WTC11 (cell line): ENCODE data around the gene FAAP24. TPM values are rescaled to one million over a fixed set of nuclear protein-coding genes. Genes with fewer than 3 reads are reported as not detected.

Source experiments
- ATAC-seq: fragments of 200-7000 bp; cut with Tn5 transposase; 2 replicates; pipeline ENCODE4 v1.10.0; 2021; ENCODE audit warnings: mild to moderate bottlenecking, moderate library complexity
- CTCF ChIA-PET: fragments of 300-600 bp; sonication (Branson Sonifier 250); formaldehyde crosslinking; loops from one replicate; lab custom pipeline; 2021; ENCODE audit warnings: antibody characterized with exemption; lab: Charles Lee
- POLR2A ChIA-PET: fragments of 350-600 bp; sonication (Branson Sonifier 250); formaldehyde crosslinking; loops from one replicate; lab custom pipeline; 2021; ENCODE audit warnings: antibody characterized with exemption; lab: Charles Lee
- DNase-seq: peaks from one replicate; pipeline ENCODE4 v3.0.0; 2021; ENCODE audit warnings: low spot score
- H3K27ac Mint-ChIP-seq: 2 replicates; pipeline ENCODE4 v1.8.0; 2021; ENCODE audit warnings: mixed read lengths
- H3K27me3 Mint-ChIP-seq: 2 replicates; pipeline ENCODE4 v1.8.0; 2021; ENCODE audit warnings: low read depth, mild to moderate bottlenecking, moderate library complexity, mixed read lengths
- H3K36me3 Mint-ChIP-seq: 2 replicates; pipeline ENCODE4 v1.8.0; 2021; ENCODE audit warnings: mixed read lengths
- H3K4me1 Mint-ChIP-seq: 2 replicates; pipeline ENCODE4 v1.8.0; 2022; ENCODE audit warnings: mixed read lengths
- H3K4me3 Mint-ChIP-seq: 2 replicates; pipeline ENCODE4 v1.8.0; 2021; ENCODE audit warnings: mild to moderate bottlenecking, moderate library complexity, mixed read lengths
- H3K9me3 Mint-ChIP-seq: 2 replicates; pipeline ENCODE4 v1.8.0; 2021; ENCODE audit warnings: mixed read lengths
- ELF4 ChIP-seq: sonication (generic); formaldehyde crosslinking; IDR thresholded peaks from 2 replicates; pipeline ENCODE4 v1.8.1; 2022; ENCODE audit warnings: low read depth, mild to moderate bottlenecking, moderate library complexity, missing genetic modification reagents
- FOXP1 ChIP-seq: sonication (generic); formaldehyde crosslinking; IDR thresholded peaks from 2 replicates; pipeline ENCODE4 v1.8.0; 2022; ENCODE audit warnings: missing genetic modification reagents, mild to moderate bottlenecking, moderate library complexity, borderline replicate concordance
- GTF2I ChIP-seq: fragments of 250-450 bp; sonication (Bioruptor Pico); conservative IDR thresholded peaks from 2 replicates; pipeline ENCODE4 v1.4.0; 2021; ENCODE audit warnings: mild to moderate bottlenecking
- MXD4 ChIP-seq: fragments of 250-450 bp; sonication (Bioruptor Pico); IDR thresholded peaks from 2 replicates; pipeline ENCODE4 v1.8.0; 2021; ENCODE audit warnings: mild to moderate bottlenecking, moderate library complexity, borderline replicate concordance
- NFE2L1 ChIP-seq: sonication (generic); formaldehyde crosslinking; IDR thresholded peaks from 2 replicates; pipeline ENCODE4 v1.8.1; 2023; ENCODE audit warnings: missing genetic modification reagents
- NFYB ChIP-seq: sonication (generic); formaldehyde crosslinking; conservative IDR thresholded peaks from 2 replicates; pipeline ENCODE4 v1.8.0; 2022; ENCODE audit warnings: low read depth, missing genetic modification reagents
- OVOL2 ChIP-seq: fragments of 250-450 bp; sonication (Bioruptor Pico); IDR thresholded peaks from 2 replicates; pipeline ENCODE4 v1.9.0; 2021; ENCODE audit warnings: mild to moderate bottlenecking, borderline replicate concordance
- PRRX2 ChIP-seq: fragments of 250-450 bp; sonication (Bioruptor Pico); IDR thresholded peaks from 2 replicates; pipeline ENCODE4 v1.8.0; 2021; ENCODE audit warnings: mild to moderate bottlenecking
- RELA ChIP-seq: sonication (generic); formaldehyde crosslinking; IDR thresholded peaks from 2 replicates; pipeline ENCODE4 v1.8.1; 2022; ENCODE audit warnings: missing genetic modification reagents, mild to moderate bottlenecking, borderline replicate concordance
- RORB ChIP-seq: fragments of 250-450 bp; sonication (Bioruptor Pico); IDR thresholded peaks from 2 replicates; pipeline ENCODE4 v1.9.0; 2021; ENCODE audit warnings: mild to moderate bottlenecking
- SMAD4 ChIP-seq: sonication (generic); formaldehyde crosslinking; IDR thresholded peaks from 2 replicates; pipeline ENCODE4 v1.8.0; 2022; ENCODE audit warnings: mild to moderate bottlenecking, missing genetic modification reagents
- SP1 ChIP-seq: sonication (generic); formaldehyde crosslinking; conservative IDR thresholded peaks from 2 replicates; pipeline ENCODE4 v1.8.1; 2022; ENCODE audit warnings: missing genetic modification reagents
- ZNF121 ChIP-seq: sonication (generic); formaldehyde crosslinking; IDR thresholded peaks from 2 replicates; pipeline ENCODE4 v1.8.0; 2023; ENCODE audit warnings: missing genetic modification reagents
- ZNF138 ChIP-seq: sonication (generic); formaldehyde crosslinking; conservative IDR thresholded peaks from 2 replicates; pipeline ENCODE4 v1.8.1; 2022; ENCODE audit warnings: mild to moderate bottlenecking, moderate library complexity, missing genetic modification reagents
- ZNF232 ChIP-seq: sonication (generic); formaldehyde crosslinking; IDR thresholded peaks from 2 replicates; pipeline ENCODE4 v1.8.0; 2022; ENCODE audit warnings: mild to moderate bottlenecking, missing genetic modification reagents
- ZNF317 ChIP-seq: sonication (generic); formaldehyde crosslinking; IDR thresholded peaks from 2 replicates; pipeline ENCODE4 v1.8.1; 2023; ENCODE audit warnings: low read depth, mild to moderate bottlenecking, moderate library complexity, missing genetic modification reagents, borderline replicate concordance
- ZNF396 ChIP-seq: fragments of 250-450 bp; sonication (Bioruptor Pico); IDR thresholded peaks from 2 replicates; pipeline ENCODE4 v1.8.0; 2021; ENCODE audit warnings: mild to moderate bottlenecking, moderate library complexity, borderline replicate concordance
- ZNF416 ChIP-seq: fragments of 250-450 bp; sonication (Bioruptor Pico); IDR thresholded peaks from 2 replicates; pipeline ENCODE4 v1.9.0; 2021; ENCODE audit warnings: mild to moderate bottlenecking, inconsistent platforms
- total RNA-seq: library from RNA; stranded (reverse); gene quantifications from 3 replicates; pipeline ENCODE4 v1.2.3, GENCODE V29; 2021
- TF ChIP-seq, protein P1 (sequence below): sonication (generic); formaldehyde crosslinking; conservative IDR thresholded peaks from 2 replicates; pipeline ENCODE4 v1.8.1; 2023; ENCODE audit warnings: mild to moderate bottlenecking, low read depth, missing genetic modification reagents, moderate library complexity
- TF ChIP-seq, protein P2 (sequence below): sonication (generic); formaldehyde crosslinking; IDR thresholded peaks from 2 replicates; pipeline ENCODE4 v1.8.1; 2023; ENCODE audit warnings: mild to moderate bottlenecking, missing genetic modification reagents
- TF ChIP-seq, protein P3 (sequence below): sonication (generic); formaldehyde crosslinking; IDR thresholded peaks from 2 replicates; pipeline ENCODE4 v1.8.1; 2023; ENCODE audit warnings: mild to moderate bottlenecking, missing genetic modification reagents, moderate library complexity
- TF ChIP-seq, protein P4 (sequence below): sonication (generic); formaldehyde crosslinking; conservative IDR thresholded peaks from 2 replicates; pipeline ENCODE4 v1.8.1; 2022; ENCODE audit warnings: mild to moderate bottlenecking, missing genetic modification reagents
- TF ChIP-seq, protein P5 (sequence below): sonication (generic); formaldehyde crosslinking; IDR thresholded peaks from 2 replicates; pipeline ENCODE4 v1.8.1; 2022; ENCODE audit warnings: missing genetic modification reagents, borderline replicate concordance
- TF ChIP-seq, protein P6 (sequence below): fragments of 250-450 bp; sonication (Bioruptor Pico); IDR thresholded peaks from 2 replicates; pipeline ENCODE4 v1.9.0; 2021; ENCODE audit warnings: mild to moderate bottlenecking
- TF ChIP-seq, protein P7 (sequence below): sonication (generic); formaldehyde crosslinking; IDR thresholded peaks from 2 replicates; pipeline ENCODE4 v1.8.0; 2022; ENCODE audit warnings: mild to moderate bottlenecking, missing genetic modification reagents

The FAAP24 gene
- total RNA-seq, 1 experiment from 2014 or later: 5.3 TPM

DNA sequence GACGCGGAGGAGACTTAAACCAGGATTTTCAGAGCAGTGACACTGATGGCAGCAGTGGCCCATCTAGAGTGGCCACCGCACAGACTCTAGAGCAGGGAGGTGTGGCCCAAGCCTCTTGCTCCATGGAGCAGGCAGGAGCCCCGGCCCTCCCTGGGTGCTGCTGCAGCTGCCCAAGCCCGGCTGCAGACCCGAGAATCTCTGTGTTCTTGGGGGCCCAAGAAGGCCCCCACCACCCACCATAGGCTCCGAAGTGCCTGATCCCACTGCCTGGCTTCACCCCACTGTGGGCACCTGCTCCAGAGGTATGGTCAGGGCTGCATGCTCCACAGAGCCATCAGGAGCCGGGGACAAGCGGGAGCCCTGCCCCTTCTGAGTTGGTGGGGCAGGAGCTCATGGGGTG, 36.4 kb upstream of the FAAP24 start:
- ChIA-PET CTCF (no interaction called here), POLR2A (no interaction called here)
- Mint-ChIP-seq H3K4me3 (no peak overlapping the region), H3K4me1 (no peaks in the 10 kb centered on the region), H3K36me3 (peaks cover 8% of the 10 kb centered on the region; the same call in 1 of the 2 replicates), H3K9me3 (no peaks in the 10 kb centered on the region), H3K27me3 (no peaks in the 10 kb centered on the region), H3K27ac (no peak overlapping the region; the same call in 1 of the 2 replicates)
- ATAC-seq: no peak
- TF ChIP-seq PRRX2 (no peak), ZNF317 (CRISPR knock-in tag) (no peak), ZNF138 (CRISPR knock-in tag) (no peak), NFYB (CRISPR knock-in tag) (no peak), ELF4 (CRISPR knock-in tag) (no peak), FOXP1 (CRISPR knock-in tag) (no peak), SMAD4 (CRISPR knock-in tag) (no peak), RELA (CRISPR knock-in tag) (no peak), OVOL2 (CRISPR knock-in tag) (no peak), NFE2L1 (CRISPR knock-in tag) (no peak), GTF2I (CRISPR knock-in tag) (no peak)
- TF ChIP-seq, protein P1, sequence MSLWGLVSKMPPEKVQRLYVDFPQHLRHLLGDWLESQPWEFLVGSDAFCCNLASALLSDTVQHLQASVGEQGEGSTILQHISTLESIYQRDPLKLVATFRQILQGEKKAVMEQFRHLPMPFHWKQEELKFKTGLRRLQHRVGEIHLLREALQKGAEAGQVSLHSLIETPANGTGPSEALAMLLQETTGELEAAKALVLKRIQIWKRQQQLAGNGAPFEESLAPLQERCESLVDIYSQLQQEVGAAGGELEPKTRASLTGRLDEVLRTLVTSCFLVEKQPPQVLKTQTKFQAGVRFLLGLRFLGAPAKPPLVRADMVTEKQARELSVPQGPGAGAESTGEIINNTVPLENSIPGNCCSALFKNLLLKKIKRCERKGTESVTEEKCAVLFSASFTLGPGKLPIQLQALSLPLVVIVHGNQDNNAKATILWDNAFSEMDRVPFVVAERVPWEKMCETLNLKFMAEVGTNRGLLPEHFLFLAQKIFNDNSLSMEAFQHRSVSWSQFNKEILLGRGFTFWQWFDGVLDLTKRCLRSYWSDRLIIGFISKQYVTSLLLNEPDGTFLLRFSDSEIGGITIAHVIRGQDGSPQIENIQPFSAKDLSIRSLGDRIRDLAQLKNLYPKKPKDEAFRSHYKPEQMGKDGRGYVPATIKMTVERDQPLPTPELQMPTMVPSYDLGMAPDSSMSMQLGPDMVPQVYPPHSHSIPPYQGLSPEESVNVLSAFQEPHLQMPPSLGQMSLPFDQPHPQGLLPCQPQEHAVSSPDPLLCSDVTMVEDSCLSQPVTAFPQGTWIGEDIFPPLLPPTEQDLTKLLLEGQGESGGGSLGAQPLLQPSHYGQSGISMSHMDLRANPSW (CRISPR knock-in tag): no peak
- TF ChIP-seq, protein P2, sequence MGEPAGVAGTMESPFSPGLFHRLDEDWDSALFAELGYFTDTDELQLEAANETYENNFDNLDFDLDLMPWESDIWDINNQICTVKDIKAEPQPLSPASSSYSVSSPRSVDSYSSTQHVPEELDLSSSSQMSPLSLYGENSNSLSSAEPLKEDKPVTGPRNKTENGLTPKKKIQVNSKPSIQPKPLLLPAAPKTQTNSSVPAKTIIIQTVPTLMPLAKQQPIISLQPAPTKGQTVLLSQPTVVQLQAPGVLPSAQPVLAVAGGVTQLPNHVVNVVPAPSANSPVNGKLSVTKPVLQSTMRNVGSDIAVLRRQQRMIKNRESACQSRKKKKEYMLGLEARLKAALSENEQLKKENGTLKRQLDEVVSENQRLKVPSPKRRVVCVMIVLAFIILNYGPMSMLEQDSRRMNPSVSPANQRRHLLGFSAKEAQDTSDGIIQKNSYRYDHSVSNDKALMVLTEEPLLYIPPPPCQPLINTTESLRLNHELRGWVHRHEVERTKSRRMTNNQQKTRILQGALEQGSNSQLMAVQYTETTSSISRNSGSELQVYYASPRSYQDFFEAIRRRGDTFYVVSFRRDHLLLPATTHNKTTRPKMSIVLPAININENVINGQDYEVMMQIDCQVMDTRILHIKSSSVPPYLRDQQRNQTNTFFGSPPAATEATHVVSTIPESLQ (CRISPR knock-in tag): no peak
- DNase-seq: no peak

DNA sequence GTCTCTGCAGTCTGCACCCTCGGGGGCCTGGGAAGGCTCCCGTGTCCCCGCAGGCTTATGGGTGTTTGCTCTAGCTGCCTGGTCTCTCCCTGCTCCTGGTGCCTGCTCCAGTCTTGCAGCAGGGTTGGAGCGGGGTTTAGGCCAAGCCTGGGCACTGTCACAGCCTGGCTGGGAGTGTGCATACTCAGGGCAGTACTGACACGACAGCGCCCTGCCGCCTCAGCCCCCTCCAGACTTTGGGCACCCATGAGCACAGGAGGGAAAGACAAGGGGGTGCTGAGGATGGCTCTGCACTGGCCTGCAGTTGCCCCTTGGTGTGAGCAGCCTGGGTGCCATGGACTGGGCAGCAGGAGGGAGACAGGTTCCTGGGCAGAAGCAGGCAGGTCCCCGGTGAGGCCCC, 36.0 kb upstream of the FAAP24 start:
- H3K27ac Mint-ChIP-seq: no peak overlapping the region
- no peak overlapping the region for H3K4me3 Mint-ChIP-seq
- H3K4me1 Mint-ChIP-seq: no peaks in the 10 kb centered on the region
- H3K9me3 Mint-ChIP-seq: no peaks in the 10 kb centered on the region
- no peaks in the 10 kb centered on the region for H3K27me3 Mint-ChIP-seq
- CTCF ChIA-PET: no interaction called here
- POLR2A ChIA-PET: no interaction called here
- ATAC-seq (no peak), DNase-seq (no peak)
- H3K36me3 Mint-ChIP-seq: peaks cover 8% of the 10 kb centered on the region; the same call in 1 of the 2 replicates
- no peak for TF ChIP-seq MXD4 (CRISPR knock-in tag)
- TF ChIP-seq ZNF317 (CRISPR knock-in tag): no peak
- TF ChIP-seq, protein P3, sequence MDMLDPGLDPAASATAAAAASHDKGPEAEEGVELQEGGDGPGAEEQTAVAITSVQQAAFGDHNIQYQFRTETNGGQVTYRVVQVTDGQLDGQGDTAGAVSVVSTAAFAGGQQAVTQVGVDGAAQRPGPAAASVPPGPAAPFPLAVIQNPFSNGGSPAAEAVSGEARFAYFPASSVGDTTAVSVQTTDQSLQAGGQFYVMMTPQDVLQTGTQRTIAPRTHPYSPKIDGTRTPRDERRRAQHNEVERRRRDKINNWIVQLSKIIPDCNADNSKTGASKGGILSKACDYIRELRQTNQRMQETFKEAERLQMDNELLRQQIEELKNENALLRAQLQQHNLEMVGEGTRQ (CRISPR knock-in tag): no peak
- TF ChIP-seq, protein P4, sequence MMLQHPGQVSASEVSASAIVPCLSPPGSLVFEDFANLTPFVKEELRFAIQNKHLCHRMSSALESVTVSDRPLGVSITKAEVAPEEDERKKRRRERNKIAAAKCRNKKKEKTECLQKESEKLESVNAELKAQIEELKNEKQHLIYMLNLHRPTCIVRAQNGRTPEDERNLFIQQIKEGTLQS (CRISPR knock-in tag): no peak
- no peak for TF ChIP-seq NFE2L1 (CRISPR knock-in tag)
- no peak for TF ChIP-seq SP1 (CRISPR knock-in tag)
- no peak for TF ChIP-seq ZNF416
- TF ChIP-seq ZNF232 (CRISPR knock-in tag): no peak
- no peak for TF ChIP-seq ZNF396 (CRISPR knock-in tag)
- no peak for TF ChIP-seq ZNF121 (CRISPR knock-in tag)
- TF ChIP-seq RORB (CRISPR knock-in tag): no peak
- TF ChIP-seq, protein P5, sequence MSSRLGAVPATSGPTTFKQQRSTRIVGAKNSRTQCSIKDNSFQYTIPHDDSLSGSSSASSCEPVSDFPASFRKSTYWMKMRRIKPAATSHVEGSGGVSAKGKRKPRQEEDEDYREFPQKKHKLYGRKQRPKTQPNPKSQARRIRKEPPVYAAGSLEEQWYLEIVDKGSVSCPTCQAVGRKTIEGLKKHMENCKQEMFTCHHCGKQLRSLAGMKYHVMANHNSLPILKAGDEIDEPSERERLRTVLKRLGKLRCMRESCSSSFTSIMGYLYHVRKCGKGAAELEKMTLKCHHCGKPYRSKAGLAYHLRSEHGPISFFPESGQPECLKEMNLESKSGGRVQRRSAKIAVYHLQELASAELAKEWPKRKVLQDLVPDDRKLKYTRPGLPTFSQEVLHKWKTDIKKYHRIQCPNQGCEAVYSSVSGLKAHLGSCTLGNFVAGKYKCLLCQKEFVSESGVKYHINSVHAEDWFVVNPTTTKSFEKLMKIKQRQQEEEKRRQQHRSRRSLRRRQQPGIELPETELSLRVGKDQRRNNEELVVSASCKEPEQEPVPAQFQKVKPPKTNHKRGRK (CRISPR knock-in tag): no peak
- TF ChIP-seq, protein P6, sequence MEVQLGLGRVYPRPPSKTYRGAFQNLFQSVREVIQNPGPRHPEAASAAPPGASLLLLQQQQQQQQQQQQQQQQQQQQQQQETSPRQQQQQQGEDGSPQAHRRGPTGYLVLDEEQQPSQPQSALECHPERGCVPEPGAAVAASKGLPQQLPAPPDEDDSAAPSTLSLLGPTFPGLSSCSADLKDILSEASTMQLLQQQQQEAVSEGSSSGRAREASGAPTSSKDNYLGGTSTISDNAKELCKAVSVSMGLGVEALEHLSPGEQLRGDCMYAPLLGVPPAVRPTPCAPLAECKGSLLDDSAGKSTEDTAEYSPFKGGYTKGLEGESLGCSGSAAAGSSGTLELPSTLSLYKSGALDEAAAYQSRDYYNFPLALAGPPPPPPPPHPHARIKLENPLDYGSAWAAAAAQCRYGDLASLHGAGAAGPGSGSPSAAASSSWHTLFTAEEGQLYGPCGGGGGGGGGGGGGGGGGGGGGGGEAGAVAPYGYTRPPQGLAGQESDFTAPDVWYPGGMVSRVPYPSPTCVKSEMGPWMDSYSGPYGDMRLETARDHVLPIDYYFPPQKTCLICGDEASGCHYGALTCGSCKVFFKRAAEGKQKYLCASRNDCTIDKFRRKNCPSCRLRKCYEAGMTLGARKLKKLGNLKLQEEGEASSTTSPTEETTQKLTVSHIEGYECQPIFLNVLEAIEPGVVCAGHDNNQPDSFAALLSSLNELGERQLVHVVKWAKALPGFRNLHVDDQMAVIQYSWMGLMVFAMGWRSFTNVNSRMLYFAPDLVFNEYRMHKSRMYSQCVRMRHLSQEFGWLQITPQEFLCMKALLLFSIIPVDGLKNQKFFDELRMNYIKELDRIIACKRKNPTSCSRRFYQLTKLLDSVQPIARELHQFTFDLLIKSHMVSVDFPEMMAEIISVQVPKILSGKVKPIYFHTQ (CRISPR knock-in tag): no peak
- TF ChIP-seq, protein P7, sequence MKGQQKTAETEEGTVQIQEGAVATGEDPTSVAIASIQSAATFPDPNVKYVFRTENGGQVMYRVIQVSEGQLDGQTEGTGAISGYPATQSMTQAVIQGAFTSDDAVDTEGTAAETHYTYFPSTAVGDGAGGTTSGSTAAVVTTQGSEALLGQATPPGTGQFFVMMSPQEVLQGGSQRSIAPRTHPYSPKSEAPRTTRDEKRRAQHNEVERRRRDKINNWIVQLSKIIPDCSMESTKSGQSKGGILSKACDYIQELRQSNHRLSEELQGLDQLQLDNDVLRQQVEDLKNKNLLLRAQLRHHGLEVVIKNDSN (CRISPR knock-in tag): no peak
